NCI-H2227 treated with DMSO at 0.1 percent for 48 hours (cell line): Measurements from ENCODE around the gene IFNAR2.
"Not testable (repeated sequence)": the region's sequence is repeated elsewhere in the genome, so short reads cannot be mapped to it uniquely, and the experiment has no call there.

Experiments used
- DNase-seq: peaks from one replicate; lab custom pipeline; 2025; lab: John Stamatoyannopoulos, UW

IFNAR2 gene

DNA sequence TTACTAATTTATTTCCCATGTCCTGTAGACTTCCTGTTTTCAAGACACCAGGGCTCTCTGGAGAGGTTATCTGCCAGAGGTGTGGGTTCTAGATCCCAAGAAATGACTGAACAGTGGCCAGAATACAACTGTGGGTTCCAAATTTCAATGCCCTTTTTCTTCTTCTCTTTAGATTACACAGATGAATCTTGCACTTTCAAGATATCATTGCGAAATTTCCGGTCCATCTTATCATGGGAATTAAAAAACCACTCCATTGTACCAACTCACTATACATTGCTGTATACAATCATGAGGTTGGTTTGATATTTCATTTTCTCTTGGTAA is 15.0 kb downstream of the IFNAR2 start:
- DNase-seq, result no peak

- DNase-seq, result no peak
Measured at GRCh38 chr21:33245289-33245918, 15.7 kb downstream of the IFNAR2 start.

DNA sequence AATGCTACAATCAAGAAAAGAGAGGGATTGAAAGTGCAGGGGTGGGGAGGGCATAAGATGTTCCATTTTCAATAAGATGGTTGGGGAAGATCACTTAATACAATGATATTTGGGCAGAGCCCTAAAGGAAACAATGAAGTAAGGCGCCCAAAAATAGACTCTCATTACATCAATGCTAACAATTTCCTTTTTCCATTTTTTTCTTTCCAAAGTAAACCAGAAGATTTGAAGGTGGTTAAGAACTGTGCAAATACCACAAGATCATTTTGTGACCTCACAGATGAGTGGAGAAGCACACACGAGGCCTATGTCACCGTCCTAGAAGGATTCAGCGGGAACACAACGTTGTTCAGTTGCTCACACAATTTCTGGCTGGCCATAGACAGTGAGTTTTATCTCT is 16.8 kb downstream of the IFNAR2 start:
- no peak for DNase-seq

DNA sequence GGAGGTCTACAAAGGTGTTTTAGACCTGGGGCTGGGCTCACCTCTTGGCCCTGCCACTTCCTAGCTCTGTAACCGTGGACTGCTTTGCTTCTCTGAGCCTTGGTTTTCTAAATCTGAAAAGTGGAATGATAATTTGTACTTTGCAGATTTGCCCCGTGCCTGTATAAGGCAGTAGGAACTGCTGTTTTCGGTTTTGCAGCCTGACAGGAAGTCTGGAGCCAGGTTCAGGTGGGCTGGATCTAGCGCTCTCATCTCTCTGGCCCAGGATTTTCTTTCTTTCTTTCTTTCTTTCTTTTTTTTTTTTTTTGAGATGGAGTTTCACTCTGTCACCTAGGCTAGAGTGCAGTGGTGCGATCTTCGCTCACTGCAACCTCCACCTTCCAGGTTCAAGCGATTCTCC is 17.2 kb downstream of the IFNAR2 start:
- DNase-seq, result no peak

- no peak for DNase-seq
Measured at GRCh38 chr21:33247599-33247998, 17.9 kb downstream of the IFNAR2 start.

GRCh38 chr21:33249331-33250002 is 19.7 kb downstream of the IFNAR2 start:
- DNase-seq, result no peak

DNA sequence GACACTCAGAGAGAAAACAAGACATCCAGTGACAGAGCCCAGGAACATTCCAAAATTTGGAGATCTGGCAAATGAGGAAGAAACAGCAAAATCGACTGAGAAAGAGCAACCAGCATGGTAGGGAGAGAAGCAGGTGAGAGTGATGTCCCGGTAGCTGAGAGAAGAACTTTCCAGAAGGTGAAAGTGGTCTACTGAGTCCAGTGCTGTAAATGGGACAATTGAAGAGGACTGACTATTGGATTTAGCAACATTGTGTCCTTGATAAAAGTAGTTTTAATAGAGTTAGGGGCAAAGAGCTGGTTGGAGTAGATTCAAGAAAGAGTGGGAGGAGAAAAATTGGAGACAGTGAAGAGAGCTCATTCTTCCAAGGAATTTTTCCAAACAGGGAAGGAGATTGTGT is 21.4 kb downstream of the IFNAR2 start:
- no peak for DNase-seq

GRCh38 chr21:33253382-33253781 is 23.6 kb downstream of the IFNAR2 start:
- DNase-seq, result not testable (repeated sequence)

DNA sequence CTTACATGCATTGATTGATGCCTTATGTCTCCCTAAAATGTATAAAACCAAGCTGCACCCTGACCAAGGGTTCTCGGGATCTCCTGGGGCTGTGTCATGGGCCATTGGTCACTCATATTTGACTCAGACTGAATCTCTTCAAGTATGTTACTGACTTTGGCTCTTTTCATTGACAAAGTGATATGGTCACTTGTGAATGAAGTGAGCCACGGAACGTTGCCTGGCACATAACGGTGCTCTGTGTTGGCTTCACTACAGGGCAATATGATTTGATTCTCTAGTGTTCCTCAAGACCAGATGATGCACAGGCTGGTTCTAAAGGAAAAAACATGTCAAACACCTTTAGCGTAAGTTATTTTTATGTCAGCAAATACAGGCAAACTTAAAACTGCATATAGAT is 25.0 kb downstream of the IFNAR2 start:
- no peak for DNase-seq

DNA sequence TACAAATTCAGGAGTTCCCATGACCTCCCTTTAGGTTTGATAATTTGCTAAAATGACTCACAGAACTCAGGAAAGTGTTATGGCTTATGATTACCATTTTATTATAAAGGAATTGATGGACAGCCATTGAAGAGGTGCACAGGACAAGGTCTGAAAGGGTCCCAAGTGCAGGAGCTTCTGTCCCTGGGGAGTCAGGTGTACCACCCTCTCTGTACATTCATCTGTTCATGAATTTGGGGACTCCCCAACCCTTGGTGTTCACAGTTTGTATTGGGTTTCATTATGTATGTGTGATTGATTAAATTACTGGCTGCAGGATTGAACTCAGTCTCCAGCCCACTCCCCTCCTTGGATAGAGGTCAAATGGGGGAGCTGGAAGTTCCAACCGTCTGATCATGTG is 25.7 kb downstream of the IFNAR2 start:
- no peak for DNase-seq

DNA sequence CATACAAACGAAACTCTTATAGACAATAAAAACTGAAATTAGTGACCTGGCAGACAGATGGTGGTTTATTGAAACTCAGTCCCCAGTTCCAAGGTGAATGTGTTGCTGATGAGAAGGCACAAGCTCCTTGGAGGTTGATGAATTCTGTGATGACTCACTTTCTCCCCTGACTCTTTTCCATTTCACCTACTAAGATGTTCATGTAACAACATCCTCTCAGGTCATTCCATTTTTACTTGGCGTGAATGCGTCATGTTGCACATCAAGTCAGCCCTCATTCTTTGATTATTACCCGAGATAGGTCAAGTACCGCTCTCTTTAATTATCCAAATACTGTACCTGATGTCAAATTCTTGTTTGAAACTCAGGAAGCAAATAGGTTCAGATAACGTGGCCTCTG is 26.3 kb downstream of the IFNAR2 start:
- no peak for DNase-seq

DNA sequence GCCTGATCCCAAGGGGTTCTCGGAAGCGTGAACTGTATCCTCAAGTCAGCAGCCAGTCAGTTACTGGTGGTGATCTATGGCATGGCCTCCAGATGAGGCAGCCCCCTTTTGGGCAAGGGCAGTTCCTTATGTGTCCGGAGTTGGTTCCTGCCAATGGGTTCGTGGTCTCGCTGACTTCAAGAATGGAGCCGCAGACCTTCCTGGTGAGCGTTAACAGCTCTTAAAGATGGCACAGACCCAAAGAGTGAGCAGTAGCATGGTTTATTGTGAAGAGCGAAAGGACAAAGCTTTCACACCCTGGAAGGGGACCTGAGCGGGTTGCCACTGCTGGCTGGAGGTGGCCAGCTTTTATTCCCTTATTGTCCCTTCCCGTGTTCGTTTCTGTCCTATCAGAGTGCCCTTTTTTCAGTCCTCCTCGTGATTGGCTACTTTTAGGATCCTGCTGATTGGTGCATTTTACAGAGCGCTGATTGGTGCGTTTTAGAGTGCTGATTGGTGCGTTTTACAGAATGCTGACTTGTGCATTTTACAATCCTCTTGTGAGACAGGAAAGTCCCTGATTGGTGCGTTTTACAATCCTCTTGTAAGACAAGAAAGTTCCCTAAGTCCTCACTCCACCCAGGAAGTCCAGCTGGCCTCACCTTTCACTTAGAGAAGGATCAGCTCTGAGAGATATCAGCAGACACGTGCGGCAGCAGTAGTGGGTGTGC is 27.5 kb downstream of the IFNAR2 start:
- no peak for DNase-seq

- DNase-seq, result no peak
Measured at GRCh38 chr21:33258475-33258874, 28.7 kb downstream of the IFNAR2 start.

- no peak for DNase-seq
Measured at GRCh38 chr21:33259428-33259827, 29.7 kb downstream of the IFNAR2 start.

GRCh38 chr21:33259995-33260394 is 30.3 kb downstream of the IFNAR2 start:
- DNase-seq, result no peak

GRCh38 chr21:33261635-33262034 is 31.9 kb downstream of the IFNAR2 start:
- DNase-seq, result no peak

DNA sequence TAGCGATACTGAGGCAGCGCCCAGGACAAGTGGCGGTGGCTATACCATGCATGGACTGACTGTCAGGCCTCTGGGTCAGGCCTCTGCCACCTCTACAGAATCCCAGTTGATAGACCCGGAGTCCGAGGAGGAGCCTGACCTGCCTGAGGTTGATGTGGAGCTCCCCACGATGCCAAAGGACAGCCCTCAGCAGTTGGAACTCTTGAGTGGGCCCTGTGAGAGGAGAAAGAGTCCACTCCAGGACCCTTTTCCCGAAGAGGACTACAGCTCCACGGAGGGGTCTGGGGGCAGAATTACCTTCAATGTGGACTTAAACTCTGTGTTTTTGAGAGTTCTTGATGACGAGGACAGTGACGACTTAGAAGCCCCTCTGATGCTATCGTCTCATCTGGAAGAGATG is 33.2 kb downstream of the IFNAR2 start:
- no peak for DNase-seq

GRCh38 chr21:33264561-33264960 is 34.8 kb downstream of the IFNAR2 start:
- DNase-seq, result no peak

DNA sequence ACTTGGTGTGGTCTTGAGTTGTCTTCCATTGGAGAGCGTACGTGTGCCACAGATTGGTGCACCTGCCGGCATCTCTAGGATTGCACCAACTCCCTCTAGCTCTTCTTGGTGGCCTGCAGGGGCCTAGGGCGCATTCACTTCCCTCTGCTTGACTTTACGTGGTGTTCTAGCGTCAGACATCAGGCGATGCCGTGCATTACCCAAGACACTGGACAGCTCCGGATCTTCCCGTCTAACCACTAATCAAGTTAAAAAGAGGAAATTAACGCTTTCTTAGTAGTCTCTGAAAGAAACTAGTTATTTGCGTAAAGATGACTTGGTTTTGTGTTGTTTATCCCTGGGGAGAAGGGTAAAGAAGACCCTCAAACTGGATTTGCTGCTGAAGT is 35.9 kb downstream of the IFNAR2 start:
- peak; percentile 74 for DNase-seq

- peak; percentile 74 for DNase-seq
Measured at GRCh38 chr21:33266050-33266788, 36.5 kb downstream of the IFNAR2 start, which contains the start of gene IL10RB. Gene IL10RB, plus strand, starts transcription at chr21:33266367. Its CDS starts 99 bp downstream, at chr21:33266466.

GRCh38 chr21:33266789-33267135 is 37.0 kb downstream of the IFNAR2 start:
- no peak for DNase-seq

DNA sequence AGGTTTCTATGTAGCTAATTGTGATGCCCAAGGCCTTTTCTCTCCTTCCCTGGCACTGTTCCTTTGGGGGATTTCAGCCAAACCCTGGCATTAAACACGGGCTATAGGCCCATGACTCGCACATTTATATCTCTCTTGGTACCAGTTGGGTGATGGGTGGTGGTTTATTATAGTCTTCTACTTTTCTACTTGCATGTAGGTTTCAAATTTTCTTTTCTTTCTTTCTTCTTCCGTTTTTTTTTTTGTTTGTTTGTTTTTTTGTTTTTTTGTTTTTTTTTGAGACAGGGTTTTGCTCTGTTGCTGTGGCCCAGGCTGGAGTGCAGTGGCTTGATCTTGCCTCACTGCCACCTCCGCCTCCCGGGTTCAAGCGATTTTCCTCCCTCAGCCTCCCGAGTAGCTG is 37.5 kb downstream of the IFNAR2 start:
- no peak for DNase-seq

DNA sequence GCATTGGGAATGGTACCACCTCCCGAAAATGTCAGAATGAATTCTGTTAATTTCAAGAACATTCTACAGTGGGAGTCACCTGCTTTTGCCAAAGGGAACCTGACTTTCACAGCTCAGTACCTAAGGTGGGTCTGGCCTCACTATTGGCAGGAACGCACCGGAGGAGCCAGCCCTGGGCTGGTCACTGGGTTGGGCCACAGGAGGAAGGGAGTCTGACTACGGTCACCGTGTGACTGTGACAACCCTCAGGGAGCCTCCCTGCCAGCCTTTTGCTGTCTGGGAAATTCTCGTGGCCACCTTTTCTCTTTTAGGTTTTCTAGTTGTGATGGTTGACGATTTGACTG is 38.6 kb downstream of the IFNAR2 start:
- DNase-seq, result no peak
